ENCODE measurements around the gene FPR3. TPM values are rescaled to one million over a fixed set of nuclear protein-coding genes. Genes with fewer than 3 reads are reported as not detected.
A peak's percentile ranks its signal among the peaks of the same experiment; 100 is the strongest.

The FPR3 gene
- polyA plus RNA-seq, 1 of the 3 experiments (the other 2 are of a cell fraction), result 0.02 TPM

DNA sequence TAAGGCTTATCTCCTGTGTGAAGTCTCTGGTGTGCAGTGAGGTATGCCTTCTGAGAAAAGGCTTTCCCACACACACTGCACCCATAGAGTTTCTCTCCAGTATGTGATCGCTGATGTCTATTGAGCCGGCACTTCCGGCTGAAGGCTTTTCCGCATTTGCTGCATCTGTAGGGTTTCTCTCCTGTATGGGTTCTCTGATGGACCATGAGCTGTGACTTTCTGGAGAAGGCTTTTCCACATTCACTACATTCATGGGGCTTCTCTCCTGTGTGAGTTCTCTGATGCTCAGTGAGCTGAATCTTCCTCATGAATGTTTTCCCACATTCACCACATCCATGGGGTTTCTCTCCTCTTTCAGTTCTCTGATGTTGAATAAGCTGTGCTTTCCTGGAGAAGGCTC, 78.1 kb downstream of the FPR3 start:
- Histone ChIP-seq H3F3A (replicated peaks; ENCODE audit: insufficient read depth) (no peaks in the 10 kb centered on the region), H3K27me3 (ENCODE audit: insufficient read depth) (no peaks in the 10 kb centered on the region), H4K20me1 (ENCODE audit: insufficient read depth) (no peaks in the 10 kb centered on the region), H3K4me3 (ENCODE audit: low read depth in 2 of 2, low read length in 1 of 2) (peak overlapping the region in 1 of 2 experiments; percentile 17; a peak in 1 of 4 replicates), H3K4me2 (no peak overlapping the region), H3K4me1 (ENCODE audit: control insufficient read depth in 1 of 2, insufficient read depth in 2 of 2, low read depth in 1 of 2, low read length in 1 of 2) (no peaks in the 10 kb centered on the region), H3K9ac (no peak overlapping the region), H3K79me2 (ENCODE audit: insufficient read depth) (no peaks in the 10 kb centered on the region), H3K36me3 (replicated peaks in 1 of 2; ENCODE audit: control insufficient read depth in 1 of 2, insufficient read depth in 2 of 2, low read length in 1 of 2) (peaks cover 42 to 44% of the 10 kb centered on the region in 2 experiments), H2AFZ (ENCODE audit: low read depth) (no peak overlapping the region), H3K27ac (ENCODE audit: low read depth in 2 of 2, low read length in 1 of 2) (no peak overlapping the region), H3K9me2 (no peaks in the 10 kb centered on the region), H3K9me3 (peaks cover 27% of the 10 kb centered on the region)
- ChIA-PET POLR2A (no interaction called here), CTCF (no interaction called here)
- no peak for TF ChIP-seq FOXJ3 (CRISPR knock-in tag; IDR thresholded peaks at IDR 0.05)
- TF ChIP-seq GABPA (IDR thresholded peaks at IDR 0.05; ENCODE audit: low read depth), result no peak
- no peak for DNase-seq
- 94% methylated on average over 4 of the region's 4 CpGs for WGBS (ENCODE audit: low lambda C conversion rate)

Other genes starting within 250 kb of the FPR3 start
- 3.1 and 4.9 TPM in 2 replicates for gene ZNF175, start 223.9 kb upstream of the FPR3 start, polyA plus RNA-seq (2012; rRNA removed)
- not detected in 2 replicates for gene SIGLEC5, start 164.8 kb upstream of the FPR3 start, polyA plus RNA-seq (2012; rRNA removed)
- gene SIGLEC14, start 148.3 kb upstream of the FPR3 start, polyA plus RNA-seq (2012; rRNA removed), result 0.03 TPM in 1 of 2 replicates, not detected in the other
- 12.6 and 15.8 TPM in 2 replicates for gene SPACA6, start 101.8 kb upstream of the FPR3 start, polyA plus RNA-seq (2012; rRNA removed)
- not detected in 2 replicates for gene HAS1, start 71.2 kb upstream of the FPR3 start, polyA plus RNA-seq (2012; rRNA removed)
- 0.03 TPM in 1 of 2 replicates, not detected in the other for gene FPR1, start 43.3 kb upstream of the FPR3 start, polyA plus RNA-seq (2012; rRNA removed)
- not detected in 2 replicates for gene FPR2, start 34.0 kb upstream of the FPR3 start, polyA plus RNA-seq (2012; rRNA removed)
- 6.8 and 9.6 TPM in 2 replicates for gene ZNF577, start 92.8 kb downstream of the FPR3 start, polyA plus RNA-seq (2012; rRNA removed)
- gene ZNF649, start 109.9 kb downstream of the FPR3 start, polyA plus RNA-seq (2012; rRNA removed), result 1.5 and 2.7 TPM in 2 replicates
- gene ZNF613, start 132.3 kb downstream of the FPR3 start, polyA plus RNA-seq (2012; rRNA removed), result 2.2 and 3.1 TPM in 2 replicates
- 3.4 and 4.1 TPM in 2 replicates for gene ZNF350, start 191.7 kb downstream of the FPR3 start, polyA plus RNA-seq (2012; rRNA removed)
- 1.6 and 3.0 TPM in 2 replicates for gene ZNF615, start 213.1 kb downstream of the FPR3 start, polyA plus RNA-seq (2012; rRNA removed)
- 2.8 and 3.6 TPM in 2 replicates for gene ZNF614, start 233.2 kb downstream of the FPR3 start, polyA plus RNA-seq (2012; rRNA removed)

Data from SK-N-SH (cell line).